ENCODE data around the gene LAMA2.

LAMA2 gene

GRCh38 chr6:128914051-128914450, 31.1 kb downstream of the LAMA2 start:
- DNase-seq (ENCODE audit: low read depth in 2 of 2), result no peak

GRCh38 chr6:128918886-128919285, 35.9 kb downstream of the LAMA2 start:
- DNase-seq (ENCODE audit: low read depth in 2 of 2), result no peak

- DNase-seq (ENCODE audit: low read depth in 2 of 2), result no peak
Measured at GRCh38 chr6:128919412-128920180, 36.7 kb downstream of the LAMA2 start.

GRCh38 chr6:128925765-128926164, 42.8 kb downstream of the LAMA2 start:
- no peak for DNase-seq (ENCODE audit: low read depth in 2 of 2)

- no peak for DNase-seq (ENCODE audit: low read depth in 2 of 2)
Measured at GRCh38 chr6:128929869-128930268, 46.9 kb downstream of the LAMA2 start.

GRCh38 chr6:128930321-128930720, 47.4 kb downstream of the LAMA2 start:
- DNase-seq (ENCODE audit: low read depth in 2 of 2), result no peak

- DNase-seq (ENCODE audit: low read depth in 2 of 2), result no peak
Measured at GRCh38 chr6:128932061-128932460, 49.1 kb downstream of the LAMA2 start.

GRCh38 chr6:128950864-128951263, 67.9 kb downstream of the LAMA2 start:
- no peak for DNase-seq (ENCODE audit: low read depth in 2 of 2)

GRCh38 chr6:128952902-128953301, 70.0 kb downstream of the LAMA2 start:
- no peak for DNase-seq (ENCODE audit: low read depth in 2 of 2)

- no peak for DNase-seq (ENCODE audit: low read depth in 2 of 2)
Measured at GRCh38 chr6:128954308-128955043, 71.5 kb downstream of the LAMA2 start.

GRCh38 chr6:128963561-128963960, 80.6 kb downstream of the LAMA2 start:
- DNase-seq (ENCODE audit: low read depth in 2 of 2), result no peak

- no peak for DNase-seq (ENCODE audit: low read depth in 2 of 2)
Measured at GRCh38 chr6:128964233-128964755, 81.4 kb downstream of the LAMA2 start.

- no peak for DNase-seq (ENCODE audit: low read depth in 2 of 2)
Measured at GRCh38 chr6:128964771-128965170, 81.8 kb downstream of the LAMA2 start.

GRCh38 chr6:128966934-128967333, 84.0 kb downstream of the LAMA2 start:
- no peak for DNase-seq (ENCODE audit: low read depth in 2 of 2)

- no peak for DNase-seq (ENCODE audit: low read depth in 2 of 2)
Measured at GRCh38 chr6:128979071-128979470, 96.1 kb downstream of the LAMA2 start.

GRCh38 chr6:128981716-128982115, 98.8 kb downstream of the LAMA2 start:
- no peak for DNase-seq (ENCODE audit: low read depth in 2 of 2)

- DNase-seq (ENCODE audit: low read depth in 2 of 2), result no peak
Measured at GRCh38 chr6:128990360-128990759, 107.4 kb downstream of the LAMA2 start.

- no peak for DNase-seq (ENCODE audit: low read depth in 2 of 2)
Measured at GRCh38 chr6:128990915-128991314, 108.0 kb downstream of the LAMA2 start.

- DNase-seq (ENCODE audit: low read depth in 2 of 2), result no peak
Measured at GRCh38 chr6:128993166-128993565, 110.2 kb downstream of the LAMA2 start.

GRCh38 chr6:128997880-128998279, 114.9 kb downstream of the LAMA2 start:
- no peak for DNase-seq (ENCODE audit: low read depth in 2 of 2)

GRCh38 chr6:129006724-129007514, 124.0 kb downstream of the LAMA2 start:
- no peak for DNase-seq (ENCODE audit: low read depth in 2 of 2)

GRCh38 chr6:129007701-129008373, 124.9 kb downstream of the LAMA2 start:
- DNase-seq (ENCODE audit: low read depth in 2 of 2), result no peak
